H9 (cell line): ENCODE results near the gene FSHR. TPM values are rescaled to one million over a fixed set of nuclear protein-coding genes. Genes with fewer than 3 reads are reported as not detected.

Source experiments
- DNase-seq: peaks from one replicate; pipeline ENCODE4 v3.0.0-alpha.2; 2017
- H2AFZ ChIP-seq: one replicate; pipeline ENCODE4 v1.6.1; 2013; ENCODE audit warnings: mild to moderate bottlenecking, low read length, control low read depth, moderate library complexity
- H2AK5ac ChIP-seq: 2 replicates; pipeline ENCODE4 v1.6.1; 2013; ENCODE audit warnings: low read length, control low read depth, mixed read lengths; ENCODE audit not compliant: insufficient read length
- H2BK120ac ChIP-seq: one replicate; pipeline ENCODE4 v1.6.1; 2013; ENCODE audit warnings: low read depth, mild to moderate bottlenecking, low read length, control low read depth, inconsistent platforms; ENCODE audit not compliant: poor library complexity, severe bottlenecking
- H2BK12ac ChIP-seq: 2 replicates; pipeline ENCODE4 v1.6.1; 2013; ENCODE audit warnings: low read length, control low read depth, mixed read lengths, low read depth; ENCODE audit not compliant: insufficient read length
- H2BK15ac ChIP-seq: 2 replicates; pipeline ENCODE4 v1.6.1; 2013; ENCODE audit warnings: low read depth, low read length, control low read depth
- H2BK20ac ChIP-seq: one replicate; pipeline ENCODE4 v1.6.1; 2013; ENCODE audit warnings: low read depth, mild to moderate bottlenecking, low read length, control low read depth, inconsistent platforms; ENCODE audit not compliant: poor library complexity, severe bottlenecking
- H2BK5ac ChIP-seq: 2 replicates; pipeline ENCODE4 v1.6.1; 2013; ENCODE audit warnings: low read length, control low read depth, mixed read lengths; ENCODE audit not compliant: insufficient read length
- H3K14ac ChIP-seq: 2 replicates; pipeline ENCODE4 v1.6.1; 2013; ENCODE audit warnings: low read length, control low read depth; ENCODE audit not compliant: insufficient read depth
- H3K18ac ChIP-seq: 2 replicates; pipeline ENCODE4 v1.6.1; 2013; ENCODE audit warnings: low read depth, mild to moderate bottlenecking, mixed read lengths, low read length, control low read depth; ENCODE audit not compliant: insufficient read length
- H3K23ac ChIP-seq: 2 replicates; pipeline ENCODE4 v1.6.1; 2013; ENCODE audit warnings: low read length, control low read depth, mixed read lengths, low read depth; ENCODE audit not compliant: insufficient read length
- H3K23me2 ChIP-seq: 2 replicates; pipeline ENCODE4 v1.6.1; 2013; ENCODE audit warnings: low read depth, mild to moderate bottlenecking, mixed read lengths, low read length, control low read depth; ENCODE audit not compliant: insufficient read length, poor library complexity, severe bottlenecking
- H3K27ac ChIP-seq: 2 replicates; pipeline ENCODE4 v1.5.1; 2013; ENCODE audit warnings: low read length, control low read depth, mixed read lengths, low read depth; ENCODE audit not compliant: insufficient read length
- H3K27me3 ChIP-seq: 2 replicates; pipeline ENCODE4 v1.6.1; 2013; ENCODE audit warnings: low read length, control low read depth, inconsistent platforms; ENCODE audit not compliant: insufficient read depth
- H3K4ac ChIP-seq: 2 replicates; pipeline ENCODE4 v1.6.1; 2013; ENCODE audit warnings: low read depth, mild to moderate bottlenecking, control low read depth, inconsistent platforms, low read length, moderate library complexity
- H3K4me1 ChIP-seq: 2 replicates; pipeline ENCODE4 v1.6.1; 2013; ENCODE audit warnings: low read length, control low read depth, inconsistent platforms; ENCODE audit not compliant: insufficient read depth
- H3K4me2 ChIP-seq: 2 replicates; pipeline ENCODE4 v1.6.1; 2013; ENCODE audit warnings: low read length, control low read depth, mixed read lengths; ENCODE audit not compliant: insufficient read length, insufficient read depth
- H3K56ac ChIP-seq: 2 replicates; pipeline ENCODE4 v1.6.1; 2013; ENCODE audit warnings: low read depth, mild to moderate bottlenecking, mixed read lengths, low read length, control low read depth; ENCODE audit not compliant: insufficient read length
- H3K79me1 ChIP-seq: 2 replicates; pipeline ENCODE4 v1.6.1; 2013; ENCODE audit warnings: low read depth, mild to moderate bottlenecking, moderate library complexity, low read length, control low read depth, inconsistent platforms; ENCODE audit not compliant: insufficient read depth, poor library complexity, severe bottlenecking
- H3K79me2 ChIP-seq: 2 replicates; pipeline ENCODE4 v1.6.1; 2013; ENCODE audit warnings: low read length, control low read depth, inconsistent platforms; ENCODE audit not compliant: insufficient read depth
- H3K9ac ChIP-seq: 2 replicates; pipeline ENCODE4 v1.6.1; 2013; ENCODE audit warnings: low read length, control low read depth, mixed read lengths; ENCODE audit not compliant: insufficient read length; ENCODE audit errors: extremely low read depth
- H3K9me3 ChIP-seq: one replicate; pipeline ENCODE4 v1.6.1; 2013; ENCODE audit warnings: low read depth, low read length, inconsistent platforms; ENCODE audit not compliant: control insufficient read depth
- H3T11ph ChIP-seq: one replicate; pipeline ENCODE4 v1.6.1; 2013; ENCODE audit warnings: mild to moderate bottlenecking, low read length, control low read depth, inconsistent platforms
- H4K20me1 ChIP-seq: one replicate; pipeline ENCODE4 v1.6.1; 2013; ENCODE audit not compliant: control insufficient read depth, insufficient read length, insufficient read depth
- H4K5ac ChIP-seq: 2 replicates; pipeline ENCODE4 v1.6.1; 2013; ENCODE audit warnings: low read depth, mild to moderate bottlenecking, mixed read lengths, low read length, control low read depth; ENCODE audit not compliant: insufficient read length
- H4K8ac ChIP-seq: replicated peaks from 2 replicates; pipeline ENCODE4 v1.6.1; 2013; ENCODE audit warnings: low read length, control low read depth, mixed read lengths, low read depth; ENCODE audit not compliant: insufficient read length
- H4K91ac ChIP-seq: 2 replicates; pipeline ENCODE4 v1.6.1; 2013; ENCODE audit warnings: low read depth, mild to moderate bottlenecking, moderate library complexity, mixed read lengths, low read length, control low read depth; ENCODE audit not compliant: insufficient read length
- H3K27ac Mint-ChIP-seq, 3 experiments: 2 replicates in 2 of 3; 3 replicates in 1 of 3; pipeline ENCODE4 v1.8.0; 2020 to 2021; ENCODE audit warnings: mixed read lengths in 3 of 3, mild to moderate bottlenecking in 1 of 3, moderate library complexity in 1 of 3
- H3K27me3 Mint-ChIP-seq: 2 replicates; pipeline ENCODE4 v1.8.0; 2021; ENCODE audit warnings: low read depth, mild to moderate bottlenecking, moderate library complexity, mixed read lengths
- H3K36me3 Mint-ChIP-seq, 3 experiments: 2 replicates in 2 of 3; 3 replicates in 1 of 3; pipeline ENCODE4 v1.8.0; 2020 to 2021; ENCODE audit warnings: low read depth in 3 of 3, mixed read lengths in 3 of 3; ENCODE audit not compliant: insufficient read depth in 1 of 3
- H3K4me1 Mint-ChIP-seq, 2 experiments: 2 replicates each; pipeline ENCODE4 v1.8.0; 2020; ENCODE audit warnings: mixed read lengths in 2 of 2
- H3K4me3 Mint-ChIP-seq, 2 experiments: 2 replicates in 1 of 2; 3 replicates in 1 of 2; pipeline ENCODE4 v1.8.0; 2020 to 2021; ENCODE audit warnings: mild to moderate bottlenecking in 2 of 2, mixed read lengths in 2 of 2, moderate library complexity in 1 of 2
- H3K9me3 Mint-ChIP-seq, 2 experiments: 2 replicates in 1 of 2; 3 replicates in 1 of 2; pipeline ENCODE4 v1.8.0; 2020; ENCODE audit warnings: mild to moderate bottlenecking in 2 of 2, mixed read lengths in 2 of 2, moderate library complexity in 1 of 2
- WGBS: extraction: QIAGEN DNeasy Blood & Tissue Kit; methylation state at CpG from one replicate; pipeline ENCODE4 v1.1.7; 2013; ENCODE audit warnings: missing lambda C conversion rate, low lambda C conversion rate, mixed read lengths; ENCODE audit not compliant: insufficient read length; ENCODE audit errors: extremely low coverage; 5-methylcytosine and 5-hydroxymethylcytosine counted together
- total RNA-seq: library from RNA; stranded (reverse); gene quantifications from 2 replicates; pipeline ENCODE4 v1.2.1, GENCODE V29; 2021
- TF ChIP-seq, protein P1 (sequence below): fragments of 200-600 bp; sonication (generic); conservative IDR thresholded peaks from 3 replicates; pipeline ENCODE4 v1.8.0; 2021; ENCODE audit warnings: antibody characterized with exemption, mild to moderate bottlenecking

Gene FSHR
- total RNA-seq, 1 experiment from 2014 or later: not detected

DNA sequence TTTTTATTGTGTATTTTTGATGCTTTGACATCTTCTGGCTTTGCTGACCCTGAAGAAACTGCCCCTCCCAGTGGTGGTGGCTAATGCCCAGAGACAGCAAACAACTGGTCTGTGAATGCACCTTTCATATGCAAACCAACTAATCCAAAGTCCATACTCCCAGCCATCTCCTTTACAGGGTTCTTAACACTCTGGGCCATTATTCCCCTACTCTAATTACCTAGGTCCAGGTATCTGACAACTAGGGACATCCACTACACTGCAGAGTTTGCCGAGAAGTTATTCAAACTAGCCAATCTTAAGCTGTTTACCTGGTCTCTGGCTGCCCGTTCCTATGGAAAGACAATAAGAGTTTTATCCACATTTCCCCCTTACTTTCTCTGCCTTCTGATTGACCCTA, 73.6 kb downstream of the FSHR start:
- Histone ChIP-seq H3K23ac (no peak overlapping the region), H3K4ac (no peak overlapping the region), H2AK5ac (no peak overlapping the region), H3K9me3 (no peaks in the 10 kb centered on the region), H3K4me1 (no peaks in the 10 kb centered on the region), H3K23me2 (no peaks in the 10 kb centered on the region), H2BK120ac (no peak overlapping the region), H3K56ac (no peak overlapping the region), H3K18ac (no peak overlapping the region), H2BK20ac (no peak overlapping the region), H3K9ac (no peak overlapping the region), H3T11ph (no peak overlapping the region), H2BK12ac (no peak overlapping the region), H3K79me1 (no peaks in the 10 kb centered on the region), H4K8ac (no peak overlapping the region), H3K14ac (no peak overlapping the region), H3K27ac (no peak overlapping the region), H2BK5ac (no peak overlapping the region), H3K4me2 (no peak overlapping the region), H2AFZ (no peak overlapping the region), H4K91ac (no peak overlapping the region), H3K79me2 (no peaks in the 10 kb centered on the region), H3K27me3 (no peaks in the 10 kb centered on the region), H4K20me1 (no peaks in the 10 kb centered on the region), H4K5ac (no peak overlapping the region), H2BK15ac (no peak overlapping the region)
- no CpG with 5 or more reads among the region's 2 CpGs for WGBS
- Mint-ChIP-seq H3K36me3 (peaks cover 7 to 29% (median 19%) of the 10 kb centered on the region in 3 experiments; a peak in 5 of 7 replicates), H3K4me3 (peak overlapping the region in 1 of 2 experiments; percentile 26; a peak in 1 of 5 replicates), H3K27me3 (peaks cover 7% of the 10 kb centered on the region), H3K9me3 (peaks cover 27 to 28% of the 10 kb centered on the region in 2 experiments), H3K27ac (peak overlapping the region in 2 of 3 experiments; percentile 2 to 87; a peak in 3 of 7 replicates), H3K4me1 (peaks cover 13 to 17% of the 10 kb centered on the region in 2 experiments)
- TF ChIP-seq, protein P1, sequence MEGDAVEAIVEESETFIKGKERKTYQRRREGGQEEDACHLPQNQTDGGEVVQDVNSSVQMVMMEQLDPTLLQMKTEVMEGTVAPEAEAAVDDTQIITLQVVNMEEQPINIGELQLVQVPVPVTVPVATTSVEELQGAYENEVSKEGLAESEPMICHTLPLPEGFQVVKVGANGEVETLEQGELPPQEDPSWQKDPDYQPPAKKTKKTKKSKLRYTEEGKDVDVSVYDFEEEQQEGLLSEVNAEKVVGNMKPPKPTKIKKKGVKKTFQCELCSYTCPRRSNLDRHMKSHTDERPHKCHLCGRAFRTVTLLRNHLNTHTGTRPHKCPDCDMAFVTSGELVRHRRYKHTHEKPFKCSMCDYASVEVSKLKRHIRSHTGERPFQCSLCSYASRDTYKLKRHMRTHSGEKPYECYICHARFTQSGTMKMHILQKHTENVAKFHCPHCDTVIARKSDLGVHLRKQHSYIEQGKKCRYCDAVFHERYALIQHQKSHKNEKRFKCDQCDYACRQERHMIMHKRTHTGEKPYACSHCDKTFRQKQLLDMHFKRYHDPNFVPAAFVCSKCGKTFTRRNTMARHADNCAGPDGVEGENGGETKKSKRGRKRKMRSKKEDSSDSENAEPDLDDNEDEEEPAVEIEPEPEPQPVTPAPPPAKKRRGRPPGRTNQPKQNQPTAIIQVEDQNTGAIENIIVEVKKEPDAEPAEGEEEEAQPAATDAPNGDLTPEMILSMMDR: peak; percentile 25; the same call in 2 of the 3 replicates
- peak; percentile 53 for DNase-seq
